KBM-7 (cell line): ENCODE measurements around the gene OR2W3.

ENCODE experiments used
- DNase-seq: peaks from one replicate; pipeline ENCODE4 v3.0.0-alpha.2; 2015
- in situ Hi-C: fragments of 300-500 bp; cut with MboI; formaldehyde crosslinking; loops from 2 replicates; pipeline ENCODE4 v1.14.3; 2020; ENCODE audit warnings: low sequenced_read_pairs, low pct_unique_long_range_greater_than_20kb, mixed read lengths

Gene OR2W3

DNA sequence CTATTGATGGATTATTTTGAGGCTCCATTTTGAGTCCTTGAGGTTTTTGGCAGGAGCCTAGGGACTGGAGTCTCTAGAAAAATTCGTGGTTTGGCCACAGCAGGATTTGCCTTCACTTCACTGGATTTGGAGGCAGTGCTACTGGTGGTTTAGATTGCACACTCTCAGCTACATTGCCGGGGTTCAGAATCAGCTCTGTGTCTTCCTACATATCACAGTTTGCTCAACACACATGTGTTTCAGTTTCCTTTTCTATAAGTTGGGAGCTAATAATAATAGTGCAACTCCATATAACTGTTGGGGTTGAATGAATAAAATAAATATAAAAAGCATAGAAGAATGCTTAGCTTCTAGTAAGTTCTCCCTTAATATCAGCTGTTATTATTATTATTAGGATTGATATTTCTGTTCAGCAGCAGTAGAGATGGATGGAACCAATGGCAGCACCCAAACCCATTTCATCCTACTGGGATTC lies at the start of gene OR2W3:
Gene OR2W3 (plus strand): TSS at position 425 of the 475 bp plus-strand sequence. CDS start 0 bp downstream, at position 425.
- DNase-seq, result no peak
- in situ Hi-C loops, result no loop called here

DNA sequence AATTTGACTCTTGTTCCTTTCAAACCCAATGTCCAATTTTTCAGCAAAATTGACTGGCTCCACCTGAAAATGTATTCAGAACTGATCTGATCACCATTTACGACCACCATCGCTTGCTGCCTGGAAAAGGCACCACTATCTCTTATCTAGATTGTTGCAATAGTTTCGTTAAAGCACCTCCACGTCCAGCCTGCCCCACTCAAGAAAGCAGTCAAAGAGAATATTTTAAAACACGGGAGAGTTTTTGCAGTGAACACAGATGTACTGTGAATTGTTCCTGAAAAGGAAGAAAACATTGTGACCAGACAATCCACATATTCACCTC lies 49.7 kb upstream of the OR2W3 start:
- no peak for DNase-seq
- in situ Hi-C loops, result no loop called here

DNA sequence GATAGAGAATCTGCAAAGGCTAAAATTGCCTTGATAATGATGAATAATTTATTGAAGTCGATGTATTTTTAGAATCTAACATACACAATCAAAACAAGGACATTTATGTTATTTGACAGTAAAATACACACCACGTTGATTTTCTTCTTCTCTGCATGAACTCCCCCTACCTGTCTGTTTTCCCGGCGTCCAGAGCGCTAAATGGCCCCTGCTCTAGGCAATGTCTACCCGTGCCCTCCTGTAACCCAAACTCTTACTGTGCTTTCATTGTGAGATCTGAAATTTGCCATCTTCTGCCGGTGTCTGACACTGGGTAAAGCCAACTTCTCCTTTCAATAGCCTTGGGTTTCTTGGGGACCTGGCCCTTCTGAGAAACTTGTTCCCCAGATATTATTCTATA lies 47.0 kb upstream of the OR2W3 start:
- no peak for DNase-seq

GRCh38 chr1:247849616-247850015 lies 45.8 kb upstream of the OR2W3 start:
- in situ Hi-C loops, result no loop called here
- DNase-seq, result no peak

More for the DNA sequence above, 47.0 kb upstream of the OR2W3 start:
- in situ Hi-C loops, result no loop called here

DNA sequence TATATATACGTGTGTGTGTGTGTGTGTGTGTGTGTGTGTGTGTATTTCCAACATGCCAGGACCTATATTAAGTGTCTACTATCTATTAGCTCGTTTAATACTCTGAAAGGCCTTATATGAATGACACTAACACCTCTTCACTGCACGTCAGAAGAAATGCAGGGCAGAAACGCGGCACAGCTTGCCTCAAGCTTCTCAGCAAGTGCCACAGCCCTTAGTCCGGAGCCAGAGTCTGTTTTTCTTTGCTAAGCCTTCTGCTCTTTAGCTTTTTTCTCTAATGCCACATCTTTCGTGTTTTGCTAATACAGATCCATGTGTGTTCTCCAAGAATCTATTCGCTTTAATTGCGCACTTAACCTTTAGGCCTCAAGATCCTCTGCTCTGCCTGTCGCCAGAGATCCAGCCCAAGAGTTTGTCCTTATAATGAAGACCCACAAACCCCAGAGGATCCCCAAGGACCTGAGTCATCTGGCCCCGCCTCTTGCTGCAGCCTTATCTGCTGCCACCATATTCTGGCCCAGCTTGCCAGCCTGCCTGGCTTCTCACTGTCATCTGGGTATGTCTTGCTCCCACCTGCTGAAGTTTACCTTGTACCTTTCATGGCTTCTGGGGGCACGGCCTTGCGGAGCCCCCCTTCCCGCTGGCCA lies 40.4 kb upstream of the OR2W3 start:
- peak; percentile 11 for DNase-seq
- in situ Hi-C loops, result no loop called here

DNA sequence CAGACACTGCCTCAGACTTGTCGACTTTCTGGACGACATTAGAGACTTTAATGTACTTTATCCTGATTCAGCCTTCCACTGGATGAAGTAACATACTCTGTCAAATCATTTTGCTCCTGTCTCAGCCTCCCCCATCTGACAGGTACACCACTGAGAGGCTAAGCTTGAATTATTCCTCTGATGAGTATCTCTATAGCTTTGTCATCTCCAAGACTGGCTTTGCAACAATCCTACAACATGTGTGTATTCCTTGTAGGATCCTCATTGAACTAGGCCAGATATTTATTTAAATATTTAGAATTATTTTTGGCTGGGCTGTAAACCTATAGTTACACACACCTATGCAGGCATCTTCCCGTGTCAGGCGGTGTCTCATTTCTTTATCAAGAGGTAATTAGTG lies 39.5 kb upstream of the OR2W3 start:
- in situ Hi-C loops, result no loop called here
- no peak for DNase-seq

GRCh38 chr1:247857069-247857984 lies 38.1 kb upstream of the OR2W3 start, which contains the start of gene TRIM58:
TSS of gene TRIM58 (plus strand) at chr1:247857187. CDS start at chr1:247857247, 60 bp downstream.
- in situ Hi-C loops, result no loop called here
- DNase-seq, result peak; percentile 76

DNA sequence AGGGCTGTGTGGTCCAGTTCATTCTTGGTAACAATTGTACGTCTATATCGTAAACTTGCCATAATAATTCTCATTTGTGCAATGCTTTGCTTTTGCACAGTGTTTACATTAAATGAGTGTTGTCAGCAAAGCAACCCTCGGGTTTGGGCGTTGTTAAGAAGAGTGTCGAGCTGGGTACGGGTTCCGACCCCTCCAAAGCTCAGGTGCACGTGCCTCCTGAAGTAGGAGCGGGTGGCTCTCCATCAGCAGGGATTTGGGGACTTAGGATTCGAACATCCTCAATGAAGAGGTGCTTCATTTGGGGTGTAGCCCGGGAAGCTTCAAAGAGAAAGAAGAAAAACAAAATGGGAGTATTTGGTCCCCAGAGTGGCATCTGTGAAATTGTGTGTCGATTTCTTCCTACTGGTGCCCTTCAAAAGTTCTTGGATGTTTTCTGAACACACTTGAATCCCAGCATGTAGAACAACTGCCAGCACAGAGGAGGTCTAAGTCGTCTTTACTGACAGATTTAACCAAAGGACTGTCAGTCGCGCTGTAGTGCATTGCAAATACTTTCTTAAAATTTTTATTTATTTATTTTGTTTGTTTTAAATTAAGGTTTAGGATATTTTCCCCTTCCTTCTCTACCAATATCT lies 37.3 kb upstream of the OR2W3 start:
- no peak for DNase-seq
- in situ Hi-C loops, result no loop called here

GRCh38 chr1:247862756-247863155 lies 32.6 kb upstream of the OR2W3 start:
- DNase-seq, result no peak
- in situ Hi-C loops, result no loop called here

DNA sequence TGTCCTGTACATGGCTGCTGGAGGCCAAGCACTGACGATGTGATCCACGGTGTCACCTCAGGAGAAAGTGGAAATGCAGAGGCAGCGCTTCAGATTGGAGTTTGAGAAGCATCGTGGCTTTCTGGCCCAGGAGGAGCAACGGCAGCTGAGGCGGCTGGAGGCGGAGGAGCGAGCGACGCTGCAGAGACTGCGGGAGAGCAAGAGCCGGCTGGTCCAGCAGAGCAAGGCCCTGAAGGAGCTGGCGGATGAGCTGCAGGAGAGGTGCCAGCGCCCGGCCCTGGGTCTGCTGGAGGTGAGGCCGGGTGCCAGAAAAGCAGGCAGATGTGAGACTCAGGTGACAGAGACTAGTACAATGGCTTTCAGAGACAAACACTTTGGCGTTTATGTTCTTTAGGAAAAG lies 30.7 kb upstream of the OR2W3 start:
- in situ Hi-C loops, result no loop called here
- no peak for DNase-seq

- in situ Hi-C loops, result no loop called here
- DNase-seq, result no peak
Observed at GRCh38 chr1:247865416-247865815, 30.0 kb upstream of the OR2W3 start.

DNA sequence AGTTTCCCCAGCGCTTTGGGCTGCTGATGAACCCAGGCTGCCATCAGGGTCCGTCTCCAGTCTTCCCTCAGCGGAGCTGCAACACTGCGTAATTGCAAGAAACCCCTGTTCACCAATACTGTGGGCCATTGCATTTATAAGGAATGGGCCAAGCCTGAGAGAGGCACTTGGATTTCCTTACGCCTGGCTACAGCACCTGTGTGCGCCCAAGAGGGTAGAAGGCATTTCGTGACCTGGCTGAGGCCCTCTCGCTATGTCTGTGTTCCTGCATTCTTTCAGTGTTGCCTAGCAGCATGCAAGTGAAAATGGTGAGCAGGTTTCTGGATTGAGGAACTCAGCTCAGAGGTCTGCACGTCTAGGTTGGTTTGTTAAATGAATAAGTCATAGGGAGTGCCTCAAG lies 12.0 kb upstream of the OR2W3 start:
- no peak for DNase-seq
- in situ Hi-C loops, result no loop called here

DNA sequence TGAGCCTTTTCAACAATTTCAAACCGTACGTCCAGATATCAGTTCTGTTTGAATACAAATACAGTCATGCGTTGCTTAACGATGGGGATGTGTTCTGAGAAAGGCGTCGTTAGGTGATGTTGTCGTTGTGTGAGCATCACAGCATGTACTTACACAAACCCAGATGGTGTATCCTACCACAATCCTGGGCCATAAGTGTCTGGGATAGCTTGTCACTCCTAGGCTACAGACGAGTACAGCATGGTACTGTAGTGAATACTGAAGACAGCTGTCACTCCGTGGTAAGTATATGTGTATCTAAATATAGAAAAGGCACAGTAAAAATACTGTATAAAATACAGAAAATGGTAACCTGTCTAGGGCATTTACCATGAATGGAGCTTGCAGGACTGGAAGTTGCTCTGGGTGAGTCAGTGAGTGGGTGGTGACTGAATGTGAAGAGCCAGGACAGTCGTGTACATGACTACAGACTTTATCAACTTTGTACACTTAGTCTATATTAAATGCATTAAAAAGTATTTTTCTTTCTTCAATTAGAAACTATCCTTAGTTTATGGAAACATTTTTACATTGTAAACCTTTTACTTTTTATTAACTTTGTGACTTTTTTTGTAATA lies 10.5 kb upstream of the OR2W3 start:
- in situ Hi-C loops, result no loop called here
- no peak for DNase-seq

DNA sequence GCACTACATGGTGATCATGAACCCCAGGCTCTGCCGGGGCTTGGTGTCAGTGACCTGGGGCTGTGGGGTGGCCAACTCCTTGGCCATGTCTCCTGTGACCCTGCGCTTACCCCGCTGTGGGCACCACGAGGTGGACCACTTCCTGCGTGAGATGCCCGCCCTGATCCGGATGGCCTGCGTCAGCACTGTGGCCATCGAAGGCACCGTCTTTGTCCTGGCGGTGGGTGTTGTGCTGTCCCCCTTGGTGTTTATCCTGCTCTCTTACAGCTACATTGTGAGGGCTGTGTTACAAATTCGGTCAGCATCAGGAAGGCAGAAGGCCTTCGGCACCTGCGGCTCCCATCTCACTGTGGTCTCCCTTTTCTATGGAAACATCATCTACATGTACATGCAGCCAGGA lies 589 bp downstream of the OR2W3 start:
- in situ Hi-C loops, result no loop called here

DNA sequence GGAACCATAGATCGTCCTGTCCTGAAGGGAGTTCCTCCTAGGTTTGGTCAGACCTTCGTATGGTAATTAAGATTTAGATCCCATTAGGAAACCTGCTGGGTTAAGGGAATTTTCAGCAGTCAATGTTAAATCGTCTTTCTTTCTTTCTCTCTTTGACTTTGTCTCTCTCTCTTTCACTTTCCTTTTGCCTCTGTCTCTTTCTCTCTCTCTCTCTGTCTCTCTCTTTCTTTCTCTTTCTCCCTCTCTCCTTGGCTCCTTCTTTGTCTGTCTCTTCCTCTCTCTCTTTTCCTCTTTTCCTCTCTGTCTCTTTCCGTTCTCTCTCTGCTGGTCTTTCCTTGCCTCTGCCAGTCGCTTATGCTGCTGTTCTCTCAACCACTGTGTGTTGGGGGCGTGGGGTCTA lies 8.7 kb downstream of the OR2W3 start:
- in situ Hi-C loops, result no loop called here
- DNase-seq, result no peak

More for the DNA sequence above, 589 bp downstream of the OR2W3 start:
- no peak for DNase-seq

DNA sequence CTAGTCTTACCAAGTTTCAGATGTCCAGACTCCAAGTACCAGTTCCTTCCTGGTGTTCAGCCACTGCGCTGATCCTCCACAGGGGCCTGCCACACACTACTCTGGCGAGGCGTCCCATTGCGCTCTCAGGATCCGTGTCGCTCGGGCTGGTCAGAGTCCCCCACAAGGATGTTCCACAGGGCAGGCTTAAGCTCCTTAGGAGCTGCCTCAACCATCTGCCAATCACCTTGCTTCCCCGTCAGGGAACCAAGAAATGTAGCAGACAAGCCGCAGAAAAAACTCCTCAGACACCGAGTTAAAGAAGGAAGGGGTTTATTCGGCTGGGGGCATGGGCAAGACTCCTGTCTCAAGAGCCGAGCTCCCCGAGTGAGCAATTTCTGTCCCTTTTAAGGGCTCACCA lies 9.8 kb downstream of the OR2W3 start:
- DNase-seq, result no peak
- in situ Hi-C loops, result no loop called here

- in situ Hi-C loops, result no loop called here
- DNase-seq, result peak; percentile 23
Observed at GRCh38 chr1:247905910-247906503, 10.6 kb downstream of the OR2W3 start.

GRCh38 chr1:247906504-247907047 lies 11.2 kb downstream of the OR2W3 start:
- peak; percentile 75 for DNase-seq
- in situ Hi-C loops, result no loop called here

GRCh38 chr1:247908766-247909165 lies 13.4 kb downstream of the OR2W3 start:
- peak; percentile 55 for DNase-seq
- in situ Hi-C loops, result no loop called here
